HUDEP-2 (cell line): ENCODE results near the gene LYRM1.

Source experiments
- DNase-seq, 76 experiments: peaks; one replicate each; lab custom pipeline; 2025; ENCODE audit not compliant: unreplicated experiment in 76 of 76; lab: John Stamatoyannopoulos, UW

LYRM1 gene

GRCh38 chr16:20871258-20871657 lies 29.3 kb upstream of the LYRM1 start:
- no peak for DNase-seq

- peak in 2 of 76 experiments; percentile 5 to 21 for DNase-seq
These were observed 28.4 kb upstream of the LYRM1 start for GRCh38 chr16:20871941-20872815.

DNA sequence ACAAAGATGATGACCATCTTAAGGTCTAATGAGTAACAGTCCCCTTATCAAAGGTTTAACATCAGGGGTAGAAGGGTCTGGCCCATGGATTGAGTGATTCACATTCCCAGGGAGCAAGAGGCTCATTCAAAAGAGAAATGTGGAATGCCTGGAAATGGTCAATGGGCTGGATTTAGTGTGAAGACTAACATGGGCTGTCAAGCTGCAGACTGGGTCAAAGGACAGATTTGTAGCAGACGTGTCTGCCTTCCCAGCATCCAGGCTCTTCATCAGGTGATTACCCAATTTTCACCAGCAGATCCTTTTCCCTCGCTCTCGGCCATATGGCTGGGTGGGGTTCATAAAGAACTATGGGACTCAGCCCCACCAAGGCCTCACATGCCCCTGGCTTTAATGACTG lies 27.2 kb upstream of the LYRM1 start:
- no peak for DNase-seq

GRCh38 chr16:20874088-20874581 lies 26.4 kb upstream of the LYRM1 start:
- no peak for DNase-seq

DNA sequence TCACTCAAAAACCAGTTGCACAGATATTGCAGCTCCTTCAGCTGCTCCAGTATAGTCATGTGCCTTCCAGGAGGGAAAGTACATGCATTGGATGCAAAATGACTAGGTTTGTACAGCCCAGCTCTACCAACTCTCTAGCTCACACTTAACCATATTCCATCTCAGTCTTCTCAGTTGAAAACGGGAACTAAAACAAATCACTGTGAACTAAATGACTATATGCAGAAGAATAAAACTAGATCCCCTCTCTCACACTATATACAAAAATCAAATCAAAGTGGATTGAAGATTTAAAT lies 25.3 kb upstream of the LYRM1 start:
- no peak for DNase-seq

DNA sequence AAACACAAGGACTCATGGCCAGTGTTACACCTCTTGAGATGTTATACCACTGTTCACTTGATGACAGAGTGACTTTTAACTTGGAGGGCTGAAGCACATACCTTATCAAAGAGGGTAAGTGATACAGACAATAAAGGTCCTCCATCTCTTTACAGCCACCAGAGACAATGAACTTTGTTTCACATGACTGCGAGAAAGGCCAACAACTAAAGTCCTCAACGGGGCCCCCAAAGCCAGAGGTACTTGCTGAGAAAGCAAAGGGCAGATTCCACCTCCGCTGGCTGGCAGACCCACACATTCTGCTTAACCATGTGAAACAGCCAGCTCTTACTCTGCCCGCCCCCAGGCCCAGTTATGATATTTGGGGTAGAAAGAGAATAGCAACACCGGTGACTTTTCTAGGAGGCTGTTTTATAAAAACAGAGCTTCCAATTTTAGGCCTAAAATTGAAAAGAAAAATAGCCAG lies 21.9 kb upstream of the LYRM1 start:
- no peak for DNase-seq

DNA sequence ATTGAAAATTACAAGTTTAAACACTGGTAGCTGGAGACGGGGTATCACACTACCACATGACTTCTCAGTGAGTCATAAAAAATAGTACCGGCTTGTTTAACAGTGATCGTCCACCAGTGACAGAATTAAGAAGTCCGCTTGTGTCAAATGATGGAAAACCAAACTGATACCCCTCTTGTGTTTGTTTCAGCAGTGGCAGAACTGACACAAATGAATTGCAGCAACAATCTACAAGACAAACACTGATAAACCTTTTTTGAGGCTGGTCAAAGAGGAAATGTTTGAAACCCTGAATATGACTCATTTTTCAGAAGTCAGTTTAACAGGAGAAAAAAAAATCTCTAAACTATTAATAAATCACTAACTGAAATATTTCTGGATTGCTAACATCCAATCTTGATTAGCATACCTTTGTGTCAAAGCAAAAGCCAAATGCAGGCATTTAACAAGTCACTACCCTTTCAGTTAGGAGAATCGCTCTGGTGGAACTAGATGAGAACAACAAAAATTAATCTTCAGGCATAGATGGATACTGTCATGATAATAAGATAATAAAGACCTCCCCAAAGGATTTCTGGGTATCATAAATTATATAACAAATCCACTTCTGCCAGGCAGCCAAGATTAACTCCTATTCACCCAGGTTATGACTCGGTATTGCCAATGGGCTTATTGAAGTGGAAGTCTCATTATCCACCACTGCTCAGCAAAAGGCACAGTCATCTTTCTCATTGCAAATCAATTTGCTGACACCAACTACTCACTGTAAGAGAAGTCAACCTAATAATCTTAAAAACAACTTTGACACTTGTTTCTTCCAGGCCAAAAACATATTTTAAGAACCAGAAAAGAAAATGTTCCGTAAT lies 21.2 kb upstream of the LYRM1 start:
- DNase-seq: no peak

DNA sequence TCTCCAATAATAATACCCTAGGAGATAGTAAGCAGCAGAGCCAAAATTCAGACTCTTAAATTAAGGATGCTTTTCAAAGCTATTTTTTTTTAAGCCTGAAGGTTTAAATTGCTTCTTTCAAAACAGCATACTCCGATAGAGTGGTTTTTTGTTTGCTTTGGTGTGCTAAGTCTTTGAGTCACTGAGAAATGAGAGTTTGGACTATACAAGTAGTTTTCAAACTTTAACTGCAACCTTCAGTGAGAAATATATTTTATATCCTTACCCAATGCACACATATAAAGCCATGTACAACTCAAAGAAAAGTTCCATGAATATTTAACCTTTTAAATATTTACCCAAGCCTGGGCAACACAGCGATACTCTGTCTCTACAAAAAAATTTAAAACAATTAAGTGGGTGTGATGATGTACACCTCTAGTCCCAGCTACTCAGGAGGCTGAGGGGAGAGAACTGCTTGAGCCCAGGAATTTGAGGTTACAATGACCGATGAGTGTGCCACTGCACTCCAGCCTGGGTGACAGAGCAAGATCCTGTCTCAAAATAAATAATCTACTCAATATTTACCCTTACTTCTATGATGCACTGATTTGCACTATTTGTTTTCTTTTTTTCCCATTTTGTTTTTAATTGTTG lies 19.6 kb upstream of the LYRM1 start:
- DNase-seq: no peak

DNA sequence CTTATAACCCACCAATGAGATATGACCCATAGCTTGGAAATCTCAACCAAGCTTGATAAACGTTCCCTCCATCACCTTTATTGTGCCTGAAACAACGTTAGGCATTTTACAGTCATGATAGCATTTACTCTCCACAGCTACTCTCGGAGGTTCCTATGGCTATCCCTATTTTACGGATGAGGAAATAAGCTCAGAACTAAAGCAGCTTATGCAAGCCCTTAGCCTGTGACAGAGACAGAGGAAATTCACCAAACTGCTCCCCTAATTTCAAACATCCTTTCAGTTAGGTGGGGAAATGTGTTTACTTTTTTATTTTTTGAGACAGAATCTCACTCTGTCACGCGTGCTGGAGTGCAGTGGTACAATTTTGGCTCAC lies 19.1 kb upstream of the LYRM1 start:
- no peak for DNase-seq

GRCh38 chr16:20883554-20884239 lies 16.9 kb upstream of the LYRM1 start:
- DNase-seq: no peak

DNA sequence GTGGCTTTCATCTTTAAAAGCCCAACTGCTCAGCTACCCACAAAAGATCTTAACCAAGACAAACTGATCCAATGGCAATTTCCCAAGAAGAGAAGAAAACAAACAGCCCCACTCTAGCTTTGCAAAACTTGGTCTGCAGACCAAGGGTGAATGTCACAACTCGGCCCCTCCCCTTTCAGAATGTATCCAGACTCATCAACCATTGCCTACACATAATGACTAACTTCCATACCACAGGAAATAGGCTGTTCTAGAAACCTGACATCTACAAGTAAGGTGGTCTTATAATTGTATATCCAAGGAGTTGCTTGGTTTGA lies 16.4 kb upstream of the LYRM1 start:
- DNase-seq: no peak

GRCh38 chr16:20886320-20886719 lies 14.3 kb upstream of the LYRM1 start:
- DNase-seq: no peak

DNA sequence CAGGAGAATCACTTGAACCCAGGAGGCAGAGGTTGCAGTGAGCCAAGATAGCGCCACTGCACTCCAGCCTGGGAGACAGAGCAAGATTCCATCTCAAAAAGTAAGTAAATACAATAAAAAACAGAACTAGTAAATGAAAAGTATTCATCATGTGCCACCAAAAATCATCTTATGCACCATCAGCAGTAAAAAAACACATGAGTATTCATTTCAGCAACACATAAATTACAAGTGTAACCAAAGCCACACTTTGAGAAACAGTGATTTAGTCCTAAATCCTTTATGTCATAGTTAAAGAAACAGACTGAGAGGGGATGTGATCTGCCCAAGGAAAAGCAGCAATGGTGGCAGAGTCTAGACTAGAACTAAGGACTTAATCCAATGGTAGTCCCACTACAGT lies 13.4 kb upstream of the LYRM1 start:
- no peak for DNase-seq

DNA sequence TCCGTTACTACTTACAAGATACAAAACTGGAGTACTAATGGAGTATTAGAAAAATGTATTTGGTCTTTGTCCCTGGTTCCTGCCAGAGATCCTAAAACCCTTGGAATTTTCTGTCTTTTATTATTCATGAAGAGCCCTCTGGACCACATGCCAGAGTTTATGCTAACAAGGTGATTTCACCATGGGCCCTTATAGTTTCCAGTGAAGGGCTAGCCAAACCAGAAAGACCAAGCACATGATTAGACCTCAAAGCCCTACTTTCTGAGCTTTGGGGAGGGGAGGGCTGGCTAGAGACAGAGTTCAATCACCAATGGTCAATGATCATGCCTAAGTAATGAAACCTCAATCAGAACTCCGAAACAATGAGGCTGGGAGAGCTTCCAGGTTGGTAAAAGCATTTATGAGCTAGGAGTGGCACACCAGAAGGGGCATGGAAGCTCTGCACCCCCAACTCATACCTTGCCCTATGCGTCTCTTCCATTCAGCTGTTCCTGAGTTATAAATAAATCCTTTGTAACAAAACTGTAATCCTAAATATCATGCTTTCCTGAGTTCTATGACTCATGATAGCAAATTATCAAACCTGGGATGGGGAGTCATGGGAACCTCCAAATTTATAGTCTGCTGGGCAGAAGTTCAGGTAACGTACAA lies 10.8 kb upstream of the LYRM1 start:
- no peak for DNase-seq

DNA sequence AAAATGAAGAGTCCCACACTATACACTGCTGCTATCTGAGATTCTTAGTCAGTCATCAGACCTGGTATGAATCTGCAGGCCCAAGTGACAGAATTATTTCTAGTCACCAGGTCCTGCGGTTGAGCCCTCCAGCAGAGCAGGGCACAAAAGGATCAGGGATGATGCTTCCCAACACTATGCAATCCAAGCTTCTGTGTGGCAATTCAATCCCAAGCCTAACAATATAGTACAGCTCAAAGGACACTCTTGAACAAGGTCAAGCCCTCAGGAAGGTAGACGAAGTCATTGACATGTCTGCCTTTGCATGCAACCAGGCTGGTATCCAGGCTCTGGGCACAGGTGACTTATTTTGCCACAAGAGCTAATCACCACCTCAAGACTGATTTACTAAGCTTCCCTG lies 6.2 kb upstream of the LYRM1 start:
- DNase-seq: no peak

- peak in 2 of 76 experiments; percentile 7 to 24 for DNase-seq
These were observed 3.2 kb upstream of the LYRM1 start for GRCh38 chr16:20897253-20897897.

- no peak for DNase-seq
These were observed 2.6 kb upstream of the LYRM1 start for GRCh38 chr16:20897922-20898321.

DNA sequence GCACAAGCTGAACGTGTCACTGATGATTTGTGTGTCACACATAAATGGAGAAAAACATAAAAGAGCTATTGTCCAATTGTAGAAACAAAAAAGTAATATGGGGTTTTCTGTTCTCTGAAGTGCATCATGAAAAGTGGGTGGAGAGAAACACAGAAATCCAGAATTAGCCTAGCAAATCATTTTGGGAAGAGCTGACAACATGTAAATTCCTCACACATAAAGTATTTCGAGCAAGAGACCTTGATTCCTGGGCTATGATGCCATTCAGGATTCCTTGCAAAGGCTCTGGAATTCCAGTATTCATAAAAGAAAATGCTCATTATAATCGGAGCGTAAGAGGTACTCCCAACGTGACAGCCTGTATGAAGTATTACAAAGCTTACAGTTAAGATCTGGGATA lies 1.5 kb upstream of the LYRM1 start:
- no peak for DNase-seq

DNA sequence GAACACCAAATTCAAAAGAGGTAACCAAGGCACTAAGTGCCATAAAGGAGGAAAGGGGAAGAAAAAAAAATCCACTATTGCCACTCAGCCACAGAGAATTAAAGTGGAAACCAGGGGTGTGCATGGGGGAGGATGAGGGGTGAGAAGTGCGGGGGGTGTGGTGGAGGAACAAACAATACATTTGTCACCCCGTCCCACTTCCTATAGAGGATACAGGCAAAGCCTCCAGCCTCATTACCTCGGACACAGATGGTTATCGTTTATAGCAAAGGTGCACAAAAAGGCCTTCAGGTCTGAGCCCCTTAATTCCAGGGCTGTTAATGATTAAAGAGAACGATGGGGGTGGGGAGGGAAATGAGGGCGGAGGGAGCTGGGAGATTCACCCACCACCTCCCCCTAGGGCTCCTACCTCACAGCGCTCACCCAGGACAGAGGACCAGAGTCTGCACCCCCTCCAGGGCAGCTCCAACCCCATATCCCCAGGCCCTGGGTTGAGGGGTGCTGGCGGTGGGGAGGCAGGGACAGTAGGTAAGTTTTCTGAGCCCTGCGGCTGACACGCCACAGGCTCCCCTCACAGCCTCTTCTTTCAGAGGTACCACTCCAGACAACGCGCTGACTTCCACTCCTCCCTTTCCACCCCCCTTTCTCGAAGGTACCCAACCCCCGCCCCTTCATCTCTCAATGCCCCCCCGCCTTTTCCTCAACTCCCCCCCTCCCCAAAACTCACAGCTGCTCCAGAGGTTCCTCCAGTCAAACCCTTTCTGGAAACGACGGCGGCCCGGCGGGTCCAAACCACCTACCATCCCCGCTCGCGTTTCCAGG lies 883 bp upstream of the LYRM1 start:
- no peak for DNase-seq
